Glutamatergic neuron (in vitro differentiated cells): ENCODE data around the gene INPP4A. TPM values are rescaled to one million over a fixed set of nuclear protein-coding genes. Genes with fewer than 3 reads are reported as not detected.

Experiments used
- DNase-seq: peaks from one replicate; pipeline ENCODE4 v3.0.0; 2022
- H3K27ac Mint-ChIP-seq: one replicate; pipeline ENCODE4 v1.8.0; 2020; ENCODE audit warnings: mild to moderate bottlenecking, mixed read lengths, inconsistent platforms; ENCODE audit not compliant: unreplicated experiment
- H3K27me3 Mint-ChIP-seq: one replicate; pipeline ENCODE4 v1.8.0; 2020; ENCODE audit warnings: mild to moderate bottlenecking, moderate library complexity, mixed read lengths, inconsistent platforms; ENCODE audit not compliant: unreplicated experiment
- H3K36me3 Mint-ChIP-seq: one replicate; pipeline ENCODE4 v1.8.0; 2020; ENCODE audit warnings: mild to moderate bottlenecking, mixed read lengths, inconsistent platforms; ENCODE audit not compliant: unreplicated experiment
- H3K4me1 Mint-ChIP-seq: one replicate; pipeline ENCODE4 v1.8.0; 2020; ENCODE audit warnings: mild to moderate bottlenecking, low read depth, mixed read lengths, inconsistent platforms; ENCODE audit not compliant: unreplicated experiment
- H3K4me3 Mint-ChIP-seq: one replicate; pipeline ENCODE4 v1.8.0; 2020; ENCODE audit warnings: mild to moderate bottlenecking, mixed read lengths, inconsistent platforms; ENCODE audit not compliant: unreplicated experiment
- H3K9me3 Mint-ChIP-seq: one replicate; pipeline ENCODE4 v1.8.0; 2020; ENCODE audit warnings: mild to moderate bottlenecking, moderate library complexity, mixed read lengths, inconsistent platforms; ENCODE audit not compliant: unreplicated experiment
- total RNA-seq: library from RNA; stranded (reverse); fragmentation: NEBNext Ultra II Directional; extraction: Animal tissue kit (Norgen Biotek cat#: 25700); gene quantifications from one replicate; pipeline ENCODE4 v1.2.1, GENCODE V29; 2021; ENCODE audit not compliant: unreplicated experiment
- TF ChIP-seq, protein P1 (sequence below): fragments of 200-600 bp; sonication (generic); IDR thresholded peaks from one replicate; pipeline ENCODE4 v1.5.0; 2021; ENCODE audit not compliant: partially characterized antibody, unreplicated experiment

INPP4A gene
- total RNA-seq, 1 donor from 2014 or later, result 54.5 TPM

DNA sequence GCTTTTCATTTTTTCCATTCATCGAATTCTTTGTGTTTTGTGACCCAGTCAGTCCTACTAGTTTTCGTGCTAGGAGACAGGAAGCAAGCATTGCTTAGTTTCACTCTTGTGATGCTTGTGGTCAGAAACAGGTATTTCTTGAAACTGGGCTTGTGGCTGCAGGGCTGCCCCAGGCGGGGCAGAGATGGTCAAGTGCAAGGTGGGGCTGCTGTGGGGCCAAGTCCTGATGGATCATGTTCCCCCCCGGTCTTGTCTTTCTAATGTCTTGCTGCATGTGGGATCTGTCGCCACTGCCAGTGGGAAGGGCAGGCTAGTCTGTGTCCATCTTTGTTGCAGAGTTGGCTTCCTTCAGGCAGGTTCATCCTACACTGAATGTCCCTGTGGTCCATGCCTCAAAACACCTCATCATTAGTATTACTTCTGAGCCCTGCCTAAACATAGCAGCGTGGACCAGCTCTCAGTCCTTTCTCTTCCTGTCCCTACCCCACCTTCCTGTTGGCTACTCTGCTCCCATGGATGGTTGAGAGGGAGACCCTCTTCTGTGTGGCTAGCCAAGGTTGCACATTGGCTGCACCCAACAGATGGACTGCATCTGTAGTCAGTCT lies 38.7 kb downstream of the INPP4A start:
- Mint-ChIP-seq H3K27ac (no peak overlapping the region), H3K27me3 (peaks cover 6% of the 10 kb centered on the region), H3K36me3 (no peaks in the 10 kb centered on the region)

DNA sequence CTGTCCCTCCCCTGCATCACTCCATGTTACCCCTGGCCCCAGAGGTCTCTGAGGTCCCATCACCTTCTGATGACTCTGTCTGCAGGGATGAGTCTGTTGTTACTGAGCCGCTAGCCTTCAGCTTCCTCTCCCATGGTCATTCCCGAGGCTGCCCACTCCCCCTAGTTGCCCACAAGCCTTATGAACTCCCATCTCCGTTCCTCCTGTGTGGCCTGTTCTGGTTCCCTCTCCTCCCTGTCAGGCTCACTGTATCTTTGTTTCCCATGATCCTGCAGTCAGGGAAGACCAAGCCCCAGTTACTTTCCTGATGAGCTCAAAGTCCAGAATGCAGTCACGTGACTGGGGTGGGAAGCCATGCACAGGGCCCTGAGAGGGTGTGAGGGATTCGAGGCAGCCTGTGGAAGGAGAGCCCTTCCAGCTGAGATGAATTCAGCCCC lies 39.5 kb downstream of the INPP4A start:
- Mint-ChIP-seq H3K4me3 (no peak overlapping the region), H3K9me3 (no peaks in the 10 kb centered on the region), H3K4me1 (peaks cover 32% of the 10 kb centered on the region), H3K27ac (no peak overlapping the region), H3K27me3 (peaks cover 3% of the 10 kb centered on the region), H3K36me3 (no peaks in the 10 kb centered on the region)
- no peak for DNase-seq
- TF ChIP-seq, protein P1, sequence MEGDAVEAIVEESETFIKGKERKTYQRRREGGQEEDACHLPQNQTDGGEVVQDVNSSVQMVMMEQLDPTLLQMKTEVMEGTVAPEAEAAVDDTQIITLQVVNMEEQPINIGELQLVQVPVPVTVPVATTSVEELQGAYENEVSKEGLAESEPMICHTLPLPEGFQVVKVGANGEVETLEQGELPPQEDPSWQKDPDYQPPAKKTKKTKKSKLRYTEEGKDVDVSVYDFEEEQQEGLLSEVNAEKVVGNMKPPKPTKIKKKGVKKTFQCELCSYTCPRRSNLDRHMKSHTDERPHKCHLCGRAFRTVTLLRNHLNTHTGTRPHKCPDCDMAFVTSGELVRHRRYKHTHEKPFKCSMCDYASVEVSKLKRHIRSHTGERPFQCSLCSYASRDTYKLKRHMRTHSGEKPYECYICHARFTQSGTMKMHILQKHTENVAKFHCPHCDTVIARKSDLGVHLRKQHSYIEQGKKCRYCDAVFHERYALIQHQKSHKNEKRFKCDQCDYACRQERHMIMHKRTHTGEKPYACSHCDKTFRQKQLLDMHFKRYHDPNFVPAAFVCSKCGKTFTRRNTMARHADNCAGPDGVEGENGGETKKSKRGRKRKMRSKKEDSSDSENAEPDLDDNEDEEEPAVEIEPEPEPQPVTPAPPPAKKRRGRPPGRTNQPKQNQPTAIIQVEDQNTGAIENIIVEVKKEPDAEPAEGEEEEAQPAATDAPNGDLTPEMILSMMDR, result no peak

More for the DNA sequence above, 38.7 kb downstream of the INPP4A start:
- Mint-ChIP-seq H3K4me1 (peaks cover 34% of the 10 kb centered on the region), H3K4me3 (no peak overlapping the region), H3K9me3 (peaks cover 5% of the 10 kb centered on the region)
- DNase-seq, result no peak
- TF ChIP-seq, protein P1, result no peak

- DNase-seq, result no peak
- Mint-ChIP-seq H3K4me3 (no peak overlapping the region), H3K27me3 (peaks cover 3% of the 10 kb centered on the region), H3K9me3 (no peaks in the 10 kb centered on the region), H3K4me1 (peaks cover 29% of the 10 kb centered on the region), H3K36me3 (no peaks in the 10 kb centered on the region), H3K27ac (no peak overlapping the region)
- TF ChIP-seq, protein P1, result no peak
Observed at GRCh38 chr2:98484652-98485452, 40.2 kb downstream of the INPP4A start.

GRCh38 chr2:98485453-98485755 lies 40.7 kb downstream of the INPP4A start:
- no peaks in the 10 kb centered on the region for H3K9me3 Mint-ChIP-seq
- H3K27me3 Mint-ChIP-seq, result peaks cover 4% of the 10 kb centered on the region
- H3K27ac Mint-ChIP-seq, result no peak overlapping the region
- no peak overlapping the region for H3K4me3 Mint-ChIP-seq
- TF ChIP-seq, protein P1, result no peak
- H3K36me3 Mint-ChIP-seq, result no peaks in the 10 kb centered on the region
- peaks cover 26% of the 10 kb centered on the region for H3K4me1 Mint-ChIP-seq
- no peak for DNase-seq

DNA sequence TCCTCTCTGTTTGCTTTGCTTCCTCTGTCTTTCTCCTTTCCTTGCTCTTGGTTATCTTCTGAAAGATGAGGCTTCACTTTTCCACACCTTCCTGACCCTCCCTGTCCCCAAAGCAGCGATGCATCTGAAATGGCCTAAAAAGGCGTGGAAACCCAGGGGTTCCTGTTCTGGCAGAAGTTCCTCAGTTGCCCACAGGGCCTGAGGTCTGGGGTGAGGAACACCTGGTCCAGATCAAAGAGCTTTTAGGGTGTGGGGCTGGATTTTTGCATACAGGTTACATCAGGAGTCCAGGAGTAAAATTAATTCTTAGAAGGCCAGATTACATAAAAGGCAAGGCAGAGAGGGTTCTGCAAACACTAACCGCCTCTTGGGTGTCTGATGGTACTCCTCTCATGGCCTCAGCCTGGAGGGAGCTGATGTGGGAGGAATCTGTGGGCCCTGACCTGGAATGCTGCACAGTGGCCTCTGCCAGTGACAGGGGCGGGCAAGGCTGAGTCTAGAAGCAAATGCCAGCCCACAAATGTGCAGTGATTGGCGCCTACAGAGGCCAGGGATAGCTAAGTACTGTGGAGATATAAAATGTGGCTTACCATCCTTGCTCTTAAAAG lies 41.8 kb downstream of the INPP4A start:
- peaks cover 4% of the 10 kb centered on the region for H3K27me3 Mint-ChIP-seq
- no peaks in the 10 kb centered on the region for H3K9me3 Mint-ChIP-seq
- no peak for DNase-seq
- H3K4me3 Mint-ChIP-seq, result no peak overlapping the region
- H3K4me1 Mint-ChIP-seq, result peaks cover 15% of the 10 kb centered on the region
- H3K27ac Mint-ChIP-seq, result no peak overlapping the region
- no peaks in the 10 kb centered on the region for H3K36me3 Mint-ChIP-seq
- TF ChIP-seq, protein P1, result no peak
